ENCODE measurements around the gene B4GALT2.
A peak's percentile ranks its signal among the peaks of the same experiment; 100 is the strongest.

B4GALT2 gene

DNA sequence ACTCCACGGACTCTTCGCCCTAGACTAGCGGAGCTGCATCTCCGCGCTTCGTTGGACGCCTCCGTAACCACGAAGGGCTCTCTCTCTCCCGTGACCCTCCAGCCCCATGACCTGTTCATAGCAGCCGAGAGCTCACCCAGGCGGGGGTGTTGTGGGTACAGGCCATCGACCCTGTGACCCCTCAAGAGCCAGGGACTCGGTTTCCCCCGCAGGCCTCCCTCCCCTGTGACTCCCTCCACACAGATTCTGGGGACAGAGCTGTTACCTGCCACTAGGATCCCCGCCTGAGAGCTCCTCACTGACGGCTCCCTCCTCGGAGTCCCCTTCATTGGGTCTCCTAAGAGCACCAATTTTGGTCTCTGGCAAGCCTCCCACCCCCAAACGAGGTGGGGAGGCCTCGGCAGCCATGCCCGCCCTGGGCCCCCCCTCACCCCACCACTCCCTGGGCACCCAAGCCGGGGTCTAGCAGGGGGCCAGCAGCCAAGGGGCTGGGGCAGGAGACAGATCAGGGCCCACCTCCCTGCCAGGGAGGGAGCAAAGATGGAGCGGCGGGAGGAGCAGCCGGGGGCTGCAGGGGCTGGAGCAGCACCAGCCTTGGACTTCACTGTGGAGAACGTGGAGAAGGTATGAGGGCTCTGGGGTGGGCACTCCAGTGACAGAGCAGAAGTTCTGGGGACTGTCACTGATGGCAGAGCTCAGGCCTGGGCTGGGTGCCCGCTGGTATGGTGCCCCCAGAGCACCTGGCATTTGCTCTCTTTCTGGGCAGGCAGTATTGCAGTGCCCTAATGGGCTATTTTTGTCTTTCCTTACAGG is 31.7 kb upstream of the B4GALT2 start:
- no peaks in the 10 kb centered on the region for H3K36me3 ChIP-seq (ENCODE audit: control insufficient read depth, insufficient read depth, low read length)
- no peaks in the 10 kb centered on the region for H3K9me3 ChIP-seq (ENCODE audit: control insufficient read depth, low read length)
- DNase-seq = no peak
- H3K4me1 ChIP-seq (ENCODE audit: control insufficient read depth, insufficient read depth, low read length, poor library complexity, severe bottlenecking) = peaks cover 24% of the 10 kb centered on the region
- peak overlapping the region; percentile 98 for H3K27ac ChIP-seq (ENCODE audit: insufficient read depth, low read length, poor library complexity, severe bottlenecking)
- H3K27me3 ChIP-seq (replicated peaks; ENCODE audit: control insufficient read depth, insufficient read depth, low read length, poor library complexity, severe bottlenecking) = no peaks in the 10 kb centered on the region
- peak overlapping the region; percentile 80 for H3K4me3 ChIP-seq (ENCODE audit: insufficient read depth, low read depth, low read length, poor library complexity, severe bottlenecking)

DNA sequence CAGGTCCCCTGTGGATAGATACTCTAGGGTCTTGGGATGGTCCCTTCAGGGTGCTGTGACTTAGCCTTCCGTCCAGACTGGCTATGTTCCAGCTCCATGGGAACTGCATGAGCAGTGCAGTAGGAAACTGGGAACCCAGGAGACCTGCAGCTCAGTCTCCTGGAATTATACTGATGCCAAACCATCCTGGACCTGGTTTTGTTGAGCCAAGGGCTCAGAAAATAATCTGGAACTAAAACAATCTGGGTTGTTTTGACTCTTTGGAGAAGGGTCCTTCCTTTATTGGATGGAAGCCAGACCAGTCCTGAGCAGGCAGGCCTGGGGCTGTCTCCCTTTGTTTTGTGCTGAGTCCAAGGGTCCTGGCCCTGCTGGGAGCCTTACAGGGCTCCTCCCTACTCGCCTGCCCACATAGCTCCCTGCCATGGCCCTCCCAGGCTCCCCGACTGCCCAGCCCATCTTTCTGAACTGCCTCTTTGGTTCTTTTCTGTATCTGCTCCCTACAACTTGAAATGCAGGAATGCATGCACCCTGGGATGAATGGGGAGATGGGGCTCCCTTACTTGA is 31.1 kb upstream of the B4GALT2 start:
- H3K9me3 ChIP-seq (ENCODE audit: control insufficient read depth, low read length) = no peaks in the 10 kb centered on the region
- no peak overlapping the region for H3K4me3 ChIP-seq (ENCODE audit: insufficient read depth, low read depth, low read length, poor library complexity, severe bottlenecking)
- H3K27me3 ChIP-seq (replicated peaks; ENCODE audit: control insufficient read depth, insufficient read depth, low read length, poor library complexity, severe bottlenecking) = no peaks in the 10 kb centered on the region
- H3K27ac ChIP-seq (ENCODE audit: insufficient read depth, low read length, poor library complexity, severe bottlenecking) = no peak overlapping the region
- no peaks in the 10 kb centered on the region for H3K36me3 ChIP-seq (ENCODE audit: control insufficient read depth, insufficient read depth, low read length)
- no peak for DNase-seq
- peaks cover 24% of the 10 kb centered on the region for H3K4me1 ChIP-seq (ENCODE audit: control insufficient read depth, insufficient read depth, low read length, poor library complexity, severe bottlenecking)

DNA sequence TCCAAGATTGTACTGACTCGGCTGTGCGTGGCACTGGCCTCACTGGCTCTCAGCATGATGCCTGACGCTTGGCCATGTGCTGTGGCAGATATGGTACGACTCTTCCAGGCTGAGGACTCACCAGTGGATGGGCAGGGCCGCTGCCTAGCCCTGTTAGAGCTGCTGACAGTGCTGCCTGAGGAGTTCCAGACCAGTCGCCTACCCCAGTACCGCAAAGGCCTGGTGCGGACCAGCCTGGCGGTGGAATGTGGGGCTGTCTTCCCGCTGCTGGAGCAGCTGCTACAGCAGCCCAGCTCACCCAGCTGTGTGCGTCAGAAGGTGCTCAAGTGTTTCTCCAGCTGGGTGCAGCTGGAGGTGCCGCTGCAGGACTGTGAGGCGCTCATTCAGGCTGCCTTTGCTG is 29.3 kb upstream of the B4GALT2 start:
- no peaks in the 10 kb centered on the region for H3K27me3 ChIP-seq (replicated peaks; ENCODE audit: control insufficient read depth, insufficient read depth, low read length, poor library complexity, severe bottlenecking)
- H3K27ac ChIP-seq (ENCODE audit: insufficient read depth, low read length, poor library complexity, severe bottlenecking) = no peak overlapping the region
- H3K4me3 ChIP-seq (ENCODE audit: insufficient read depth, low read depth, low read length, poor library complexity, severe bottlenecking) = no peak overlapping the region
- no peaks in the 10 kb centered on the region for H3K36me3 ChIP-seq (ENCODE audit: control insufficient read depth, insufficient read depth, low read length)
- no peaks in the 10 kb centered on the region for H3K9me3 ChIP-seq (ENCODE audit: control insufficient read depth, low read length)
- peaks cover 24% of the 10 kb centered on the region for H3K4me1 ChIP-seq (ENCODE audit: control insufficient read depth, insufficient read depth, low read length, poor library complexity, severe bottlenecking)
- DNase-seq = no peak

DNA sequence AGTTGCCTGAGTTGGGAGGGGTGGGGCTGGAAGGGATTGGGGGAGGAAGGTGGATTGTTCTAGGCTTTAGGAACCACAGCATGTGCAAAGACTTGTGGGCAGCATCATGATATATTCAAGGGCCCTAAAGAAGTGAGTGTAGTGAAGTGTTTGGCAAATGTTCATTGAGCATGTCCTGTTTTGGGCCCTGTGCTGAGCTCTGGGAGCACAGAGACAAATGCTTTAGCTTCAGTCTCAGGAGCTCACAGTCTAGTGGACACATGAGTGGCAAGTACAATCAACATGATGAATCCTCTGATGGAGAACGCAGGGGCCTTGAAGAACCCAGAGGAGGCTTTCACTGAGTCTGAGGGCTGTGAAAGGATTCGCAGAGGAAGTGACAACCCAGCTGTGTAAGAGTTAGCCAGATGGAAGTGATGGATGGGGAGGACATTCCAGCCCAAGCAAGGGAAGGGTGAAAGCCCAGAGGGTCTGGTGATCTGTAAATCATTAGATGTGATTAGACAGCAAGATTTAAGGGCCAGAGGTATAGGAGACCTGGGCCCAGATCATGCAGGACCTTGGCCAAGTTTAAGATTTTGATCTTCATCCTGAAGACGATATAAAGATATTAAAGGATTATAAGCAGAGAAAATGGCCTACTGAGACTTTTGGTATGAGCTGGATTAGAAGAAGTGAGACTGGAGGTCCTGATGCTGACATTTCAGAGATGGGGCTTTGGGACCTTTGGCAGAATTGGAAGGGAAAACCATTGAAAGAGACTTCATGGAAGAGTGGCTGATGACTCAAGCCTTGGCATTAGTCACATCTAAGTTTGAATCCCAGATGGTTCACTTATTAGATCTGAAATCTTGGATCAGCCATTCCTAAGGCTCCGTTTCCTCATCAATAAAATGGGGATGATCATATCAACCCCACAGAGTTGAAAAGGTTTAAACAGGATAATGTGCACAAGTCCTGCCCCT is 27.7 kb upstream of the B4GALT2 start:
- Histone ChIP-seq H3K4me3 (ENCODE audit: insufficient read depth, low read depth, low read length, poor library complexity, severe bottlenecking) (no peak overlapping the region), H3K36me3 (ENCODE audit: control insufficient read depth, insufficient read depth, low read length) (no peaks in the 10 kb centered on the region), H3K27ac (ENCODE audit: insufficient read depth, low read length, poor library complexity, severe bottlenecking) (no peak overlapping the region), H3K4me1 (ENCODE audit: control insufficient read depth, insufficient read depth, low read length, poor library complexity, severe bottlenecking) (peaks cover 16% of the 10 kb centered on the region), H3K27me3 (replicated peaks; ENCODE audit: control insufficient read depth, insufficient read depth, low read length, poor library complexity, severe bottlenecking) (no peaks in the 10 kb centered on the region), H3K9me3 (ENCODE audit: control insufficient read depth, low read length) (no peaks in the 10 kb centered on the region)
- DNase-seq = no peak

DNA sequence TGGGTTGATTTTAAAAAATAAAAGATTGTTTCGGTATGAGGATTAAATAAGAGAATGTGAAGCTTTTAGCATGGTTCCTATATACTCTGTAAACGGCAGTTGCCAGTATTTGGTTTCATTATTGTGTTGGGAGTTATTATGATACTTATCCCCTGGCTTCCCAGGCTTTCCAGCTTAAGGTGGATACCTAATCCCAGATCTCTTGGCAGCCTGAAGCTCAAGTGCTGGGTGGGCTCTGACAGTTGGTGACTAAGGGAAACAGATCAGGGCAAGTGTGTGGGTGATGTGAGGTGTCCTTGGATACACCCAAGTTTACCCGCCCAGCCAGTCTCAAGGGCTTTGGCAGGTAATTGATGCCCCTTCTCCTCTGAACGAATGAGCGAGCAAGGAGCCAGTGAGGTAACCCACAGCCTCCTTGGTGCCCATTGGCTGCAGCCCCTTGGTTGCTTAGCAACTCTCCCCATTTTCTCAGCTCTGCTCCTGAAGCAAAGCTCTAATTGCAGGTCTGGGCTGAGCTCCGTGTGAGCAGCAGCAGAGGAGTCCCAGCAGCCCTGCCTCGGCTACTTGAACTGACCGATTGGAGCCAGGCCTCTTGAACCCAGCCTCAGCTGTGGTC is 26.2 kb upstream of the B4GALT2 start:
- Histone ChIP-seq H3K36me3 (ENCODE audit: control insufficient read depth, insufficient read depth, low read length) (peaks cover 2% of the 10 kb centered on the region), H3K9me3 (ENCODE audit: control insufficient read depth, low read length) (no peaks in the 10 kb centered on the region), H3K4me1 (ENCODE audit: control insufficient read depth, insufficient read depth, low read length, poor library complexity, severe bottlenecking) (peaks cover 5% of the 10 kb centered on the region), H3K4me3 (ENCODE audit: insufficient read depth, low read depth, low read length, poor library complexity, severe bottlenecking) (no peak overlapping the region), H3K27ac (ENCODE audit: insufficient read depth, low read length, poor library complexity, severe bottlenecking) (no peak overlapping the region), H3K27me3 (replicated peaks; ENCODE audit: control insufficient read depth, insufficient read depth, low read length, poor library complexity, severe bottlenecking) (no peaks in the 10 kb centered on the region)
- DNase-seq = no peak

DNA sequence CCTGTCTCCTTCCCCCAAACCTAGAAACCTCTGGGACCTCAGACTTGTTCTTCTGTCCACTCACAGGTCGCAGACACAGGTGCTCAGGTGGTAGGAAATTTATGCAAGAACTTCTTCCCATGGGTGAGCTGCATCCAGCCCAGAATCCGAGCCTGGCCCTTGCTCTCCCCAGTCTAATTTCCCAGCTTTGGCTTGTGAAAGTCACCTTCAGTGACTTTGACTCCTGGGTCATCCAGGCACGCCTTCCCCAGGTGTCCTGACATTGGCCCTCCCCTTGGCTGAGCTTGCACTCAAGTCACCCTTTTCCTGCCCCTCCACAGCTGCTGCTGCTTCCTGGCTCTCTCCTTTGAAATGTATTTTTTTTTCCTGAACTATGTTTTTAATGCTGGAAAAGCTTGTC is 25.6 kb upstream of the B4GALT2 start:
- Histone ChIP-seq H3K27me3 (replicated peaks; ENCODE audit: control insufficient read depth, insufficient read depth, low read length, poor library complexity, severe bottlenecking) (no peaks in the 10 kb centered on the region), H3K36me3 (ENCODE audit: control insufficient read depth, insufficient read depth, low read length) (peaks cover 7% of the 10 kb centered on the region), H3K27ac (ENCODE audit: insufficient read depth, low read length, poor library complexity, severe bottlenecking) (no peak overlapping the region), H3K4me1 (ENCODE audit: control insufficient read depth, insufficient read depth, low read length, poor library complexity, severe bottlenecking) (peaks cover 1% of the 10 kb centered on the region), H3K9me3 (ENCODE audit: control insufficient read depth, low read length) (no peaks in the 10 kb centered on the region), H3K4me3 (ENCODE audit: insufficient read depth, low read depth, low read length, poor library complexity, severe bottlenecking) (no peak overlapping the region)
- no peak for DNase-seq

DNA sequence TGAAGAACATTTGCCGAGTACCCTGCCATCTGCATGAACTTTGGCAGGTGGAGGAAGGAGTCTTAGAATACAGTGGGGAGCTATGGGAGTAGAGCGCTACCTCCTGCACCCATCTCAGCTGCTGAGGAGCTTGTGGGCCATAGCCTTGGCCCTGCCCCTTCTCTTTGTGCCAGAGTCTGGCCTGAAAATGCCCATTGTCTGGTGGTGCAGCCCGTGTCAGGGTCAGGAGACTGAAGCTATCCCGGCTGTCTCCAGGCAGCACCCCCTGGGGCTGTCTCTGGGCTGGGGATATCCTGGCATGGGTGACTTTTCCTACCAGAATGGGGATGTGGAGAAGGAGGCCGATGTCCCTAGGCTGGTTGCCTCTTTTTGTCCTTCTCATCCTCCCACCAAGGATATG is 25.0 kb upstream of the B4GALT2 start:
- peaks cover 8% of the 10 kb centered on the region for H3K36me3 ChIP-seq (ENCODE audit: control insufficient read depth, insufficient read depth, low read length)
- no peaks in the 10 kb centered on the region for H3K9me3 ChIP-seq (ENCODE audit: control insufficient read depth, low read length)
- no peak overlapping the region for H3K27ac ChIP-seq (ENCODE audit: insufficient read depth, low read length, poor library complexity, severe bottlenecking)
- no peak for DNase-seq
- H3K4me3 ChIP-seq (ENCODE audit: insufficient read depth, low read depth, low read length, poor library complexity, severe bottlenecking) = no peak overlapping the region
- no peaks in the 10 kb centered on the region for H3K27me3 ChIP-seq (replicated peaks; ENCODE audit: control insufficient read depth, insufficient read depth, low read length, poor library complexity, severe bottlenecking)
- H3K4me1 ChIP-seq (ENCODE audit: control insufficient read depth, insufficient read depth, low read length, poor library complexity, severe bottlenecking) = no peaks in the 10 kb centered on the region

DNA sequence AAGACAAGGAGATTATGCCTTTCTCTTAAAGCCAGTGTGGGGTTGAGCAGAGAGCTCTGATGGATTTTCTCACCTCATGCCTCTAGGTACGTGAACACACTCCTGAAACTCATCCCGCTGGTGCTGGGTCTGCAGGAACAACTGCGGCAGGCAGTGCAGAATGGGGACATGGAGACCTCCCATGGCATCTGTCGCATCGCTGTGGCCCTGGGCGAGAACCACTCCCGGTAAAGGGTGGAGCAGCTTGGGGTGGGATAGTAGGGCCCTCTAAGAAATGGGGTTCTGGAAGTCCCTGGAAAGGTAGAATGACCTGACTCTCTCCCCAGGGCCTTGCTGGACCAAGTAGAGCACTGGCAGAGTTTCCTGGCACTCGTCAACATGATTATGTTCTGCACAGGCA is 22.8 kb upstream of the B4GALT2 start:
- H3K4me1 ChIP-seq (ENCODE audit: control insufficient read depth, insufficient read depth, low read length, poor library complexity, severe bottlenecking) = no peaks in the 10 kb centered on the region
- no peaks in the 10 kb centered on the region for H3K9me3 ChIP-seq (ENCODE audit: control insufficient read depth, low read length)
- H3K4me3 ChIP-seq (ENCODE audit: insufficient read depth, low read depth, low read length, poor library complexity, severe bottlenecking) = no peak overlapping the region
- H3K27ac ChIP-seq (ENCODE audit: insufficient read depth, low read length, poor library complexity, severe bottlenecking) = no peak overlapping the region
- no peak for DNase-seq
- no peaks in the 10 kb centered on the region for H3K27me3 ChIP-seq (replicated peaks; ENCODE audit: control insufficient read depth, insufficient read depth, low read length, poor library complexity, severe bottlenecking)
- peaks cover 20% of the 10 kb centered on the region for H3K36me3 ChIP-seq (ENCODE audit: control insufficient read depth, insufficient read depth, low read length)

DNA sequence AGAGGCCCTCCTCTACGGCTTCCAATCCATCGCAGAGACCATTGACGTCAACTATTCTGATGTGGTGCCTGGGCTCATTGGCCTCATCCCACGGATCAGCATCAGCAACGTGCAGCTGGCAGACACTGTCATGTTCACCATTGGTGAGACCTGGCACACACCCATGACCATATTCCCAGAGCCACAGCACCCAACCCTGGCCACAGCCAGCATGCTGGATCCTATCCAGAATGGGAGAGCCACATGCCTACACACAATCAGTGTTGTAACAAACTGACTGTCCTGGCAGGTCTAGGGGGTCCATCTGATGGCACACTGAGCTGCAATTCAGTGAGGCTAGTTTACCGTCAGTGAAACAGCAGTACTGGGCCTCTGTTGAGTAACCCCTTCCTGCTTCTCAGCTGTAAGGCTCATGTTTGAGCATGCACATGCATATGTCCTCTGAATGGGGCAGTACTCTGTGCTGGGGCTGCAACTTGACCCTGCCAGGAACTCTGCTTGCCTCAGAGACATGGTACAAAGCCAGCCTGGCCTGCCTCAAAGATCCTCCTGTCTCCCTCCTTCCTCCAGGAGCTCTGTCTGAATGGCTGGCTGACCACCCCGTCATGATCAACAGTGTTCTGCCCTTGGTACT is 21.5 kb upstream of the B4GALT2 start:
- Histone ChIP-seq H3K4me1 (ENCODE audit: control insufficient read depth, insufficient read depth, low read length, poor library complexity, severe bottlenecking) (no peaks in the 10 kb centered on the region), H3K9me3 (ENCODE audit: control insufficient read depth, low read length) (no peaks in the 10 kb centered on the region), H3K36me3 (ENCODE audit: control insufficient read depth, insufficient read depth, low read length) (peaks cover 20% of the 10 kb centered on the region), H3K4me3 (ENCODE audit: insufficient read depth, low read depth, low read length, poor library complexity, severe bottlenecking) (no peak overlapping the region), H3K27ac (ENCODE audit: insufficient read depth, low read length, poor library complexity, severe bottlenecking) (no peak overlapping the region), H3K27me3 (replicated peaks; ENCODE audit: control insufficient read depth, insufficient read depth, low read length, poor library complexity, severe bottlenecking) (no peaks in the 10 kb centered on the region)
- no peak for DNase-seq

All from effector memory CD4-positive, alpha-beta T cell (primary cell).